NCI-H2171 treated with DMSO at 0.1 percent for 48 hours (cell line): ENCODE results near the gene EMC10.
"Not testable (repeated sequence)": the region's sequence is repeated elsewhere in the genome, so short reads cannot be mapped to it uniquely, and the experiment has no call there.

Experiments
- DNase-seq: peaks from one replicate; lab custom pipeline; 2025; lab: John Stamatoyannopoulos, UW

EMC10 gene

GRCh38 chr19:50451223-50451534, 25.1 kb upstream of the EMC10 start:
- no peak for DNase-seq

DNA sequence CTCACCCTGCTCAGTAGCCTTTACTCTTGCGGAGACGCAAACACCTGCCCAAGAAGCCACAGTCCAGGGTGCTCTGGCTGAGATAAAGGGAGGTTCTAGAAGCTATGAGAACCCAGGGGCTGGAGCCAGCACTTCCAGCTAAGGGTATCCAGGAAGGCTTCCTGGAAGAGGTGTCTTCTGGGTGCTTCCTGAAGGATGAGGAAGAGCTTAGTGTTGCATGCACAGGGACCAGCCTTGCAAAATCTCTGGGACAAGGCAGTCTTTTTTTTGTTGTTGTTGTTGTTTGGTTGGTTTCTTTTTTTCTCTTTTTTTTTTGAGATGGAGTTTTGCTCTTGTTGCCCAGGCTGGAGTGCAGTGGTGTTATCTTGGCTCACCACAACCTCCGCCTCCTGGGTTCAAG, 23.1 kb upstream of the EMC10 start:
- DNase-seq: no peak

DNA sequence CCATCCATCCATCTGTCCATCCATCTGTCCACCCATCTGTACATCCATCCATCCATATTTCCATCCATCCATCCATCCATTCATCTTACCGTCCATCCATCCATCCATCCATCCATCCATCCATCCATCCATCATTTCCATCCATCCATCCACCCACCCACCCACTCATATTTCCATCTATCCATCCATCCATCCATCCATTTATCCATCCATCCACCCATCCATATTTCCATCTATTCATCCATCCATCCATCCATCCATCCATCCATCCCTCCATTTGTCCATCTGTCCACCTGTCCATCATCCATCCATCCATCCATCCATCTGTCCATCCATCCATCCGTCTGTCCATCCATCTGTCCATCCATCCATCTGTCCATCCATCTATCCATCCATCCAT, 20.3 kb upstream of the EMC10 start:
- DNase-seq: no peak

GRCh38 chr19:50457300-50457699, 19.0 kb upstream of the EMC10 start:
- DNase-seq: no peak

DNA sequence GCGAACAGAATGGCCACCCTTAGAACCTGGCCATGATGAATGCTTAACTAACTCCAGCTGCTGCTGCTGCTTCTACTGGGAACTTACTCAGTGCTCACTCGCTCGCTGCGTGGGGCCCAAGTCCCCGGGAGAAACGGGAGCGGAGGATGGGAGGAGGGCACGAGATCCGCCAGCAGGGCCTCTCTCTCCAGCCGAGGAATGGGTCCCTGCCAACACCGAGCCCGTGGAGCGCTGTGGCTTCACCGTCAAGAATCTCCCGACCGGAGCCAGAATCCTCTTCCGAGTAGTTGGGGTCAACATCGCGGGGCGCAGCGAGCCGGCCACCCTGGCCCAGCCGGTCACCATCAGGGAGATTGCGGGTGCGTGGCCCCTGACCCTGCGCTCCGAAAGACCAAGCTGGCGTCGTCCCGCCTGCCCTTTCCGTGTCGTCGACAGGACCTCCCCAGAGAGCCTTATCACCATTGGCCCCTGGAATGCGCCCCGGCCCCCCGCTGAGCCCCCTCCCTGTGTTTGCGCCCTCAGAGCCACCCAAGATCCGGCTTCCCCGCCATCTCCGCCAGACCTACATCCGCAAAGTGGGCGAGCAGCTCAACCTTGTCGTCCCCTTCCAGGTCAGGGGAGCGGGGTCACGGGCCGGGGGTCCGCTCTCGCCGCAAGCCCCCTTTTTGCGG, 17.8 kb upstream of the EMC10 start:
- no peak for DNase-seq

DNA sequence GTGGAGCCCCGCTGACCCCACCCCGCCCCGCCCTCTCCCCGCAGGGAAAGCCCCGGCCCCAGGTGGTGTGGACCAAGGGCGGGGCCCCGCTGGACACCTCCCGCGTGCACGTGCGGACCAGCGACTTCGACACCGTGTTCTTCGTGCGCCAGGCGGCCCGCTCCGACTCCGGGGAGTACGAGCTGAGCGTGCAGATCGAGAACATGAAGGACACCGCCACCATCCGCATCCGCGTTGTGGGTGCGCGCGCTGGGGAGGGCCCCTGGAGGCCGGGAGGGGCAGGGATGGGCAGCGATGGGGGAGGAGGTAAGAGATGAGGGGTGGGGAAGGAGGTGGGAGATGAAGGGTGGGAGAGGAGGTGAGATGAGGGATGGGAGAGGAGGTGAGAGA, 17.2 kb upstream of the EMC10 start:
- no peak for DNase-seq

DNA sequence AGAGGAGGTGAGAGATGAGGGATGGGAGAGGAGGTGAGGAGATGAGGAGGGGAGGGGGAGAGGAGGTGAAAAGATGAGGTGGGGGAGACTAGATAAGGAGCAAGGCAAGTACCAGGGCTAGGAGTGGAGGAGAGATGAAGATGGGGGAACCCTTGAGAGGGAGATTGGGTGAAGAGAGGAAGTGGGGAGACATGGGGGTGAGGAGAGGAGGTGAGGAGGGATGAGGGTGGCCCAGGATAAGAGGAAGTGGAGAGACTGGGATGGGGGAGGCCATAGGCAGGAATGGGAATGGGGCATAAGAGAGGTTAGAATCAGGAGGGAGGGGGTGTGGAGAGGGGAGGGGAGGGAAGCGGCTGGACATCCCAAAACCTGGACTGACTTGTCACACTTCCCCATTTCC, 16.7 kb upstream of the EMC10 start:
- no peak for DNase-seq

DNA sequence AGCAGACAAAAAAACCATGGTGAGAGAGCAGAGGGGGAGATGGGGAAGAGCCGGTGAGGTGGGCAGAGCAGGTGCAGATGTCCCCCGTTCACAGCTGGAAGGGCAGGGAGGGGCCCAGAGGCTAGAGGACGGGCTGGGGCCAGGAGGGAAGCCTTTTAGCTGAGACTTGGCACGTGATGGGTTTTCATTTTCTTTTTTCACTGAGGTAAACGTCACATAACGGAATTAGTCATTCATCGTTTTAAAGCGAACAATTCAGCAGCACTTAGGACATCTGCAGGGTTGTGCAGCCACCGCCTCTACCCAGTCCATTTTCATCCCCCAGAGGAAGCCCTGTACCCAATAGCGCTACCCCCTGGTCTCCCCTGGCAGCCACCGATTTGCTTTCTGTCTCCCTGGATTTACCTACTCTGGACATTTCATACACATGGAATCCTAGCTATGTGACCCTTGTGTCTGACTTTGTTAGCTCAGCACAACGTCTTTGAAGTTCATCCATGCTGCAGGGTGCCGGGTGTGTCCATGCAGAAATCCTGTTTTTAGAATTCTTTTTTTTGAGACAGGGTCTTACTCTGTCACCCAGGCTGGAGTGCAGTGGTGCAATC, 16.0 kb upstream of the EMC10 start:
- no peak for DNase-seq

GRCh38 chr19:50461066-50461875, 15.0 kb upstream of the EMC10 start:
- DNase-seq: peak; percentile 64

DNA sequence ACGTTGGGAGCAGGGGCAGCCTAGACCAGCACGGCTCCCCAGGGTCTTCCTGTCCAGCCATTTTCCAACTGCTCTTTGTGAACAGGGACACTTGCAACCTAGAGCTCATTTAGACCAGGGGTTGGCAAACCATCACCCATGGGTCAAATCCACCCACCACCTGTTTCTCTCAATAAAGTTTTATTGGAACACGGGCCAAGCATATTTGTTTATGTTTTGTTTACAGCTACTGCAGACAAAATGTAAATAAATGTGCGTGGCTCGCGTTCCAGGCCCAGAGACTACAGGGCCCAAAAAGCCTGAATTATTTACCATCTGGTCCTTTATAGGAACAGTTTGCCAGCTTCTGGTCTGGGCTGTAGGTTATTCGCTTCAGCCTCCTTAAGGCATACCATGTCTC, 13.3 kb upstream of the EMC10 start:
- no peak for DNase-seq

GRCh38 chr19:50464348-50464747, 12.0 kb upstream of the EMC10 start:
- no peak for DNase-seq

- DNase-seq: no peak
Observed at GRCh38 chr19:50465000-50465399, 11.3 kb upstream of the EMC10 start.

DNA sequence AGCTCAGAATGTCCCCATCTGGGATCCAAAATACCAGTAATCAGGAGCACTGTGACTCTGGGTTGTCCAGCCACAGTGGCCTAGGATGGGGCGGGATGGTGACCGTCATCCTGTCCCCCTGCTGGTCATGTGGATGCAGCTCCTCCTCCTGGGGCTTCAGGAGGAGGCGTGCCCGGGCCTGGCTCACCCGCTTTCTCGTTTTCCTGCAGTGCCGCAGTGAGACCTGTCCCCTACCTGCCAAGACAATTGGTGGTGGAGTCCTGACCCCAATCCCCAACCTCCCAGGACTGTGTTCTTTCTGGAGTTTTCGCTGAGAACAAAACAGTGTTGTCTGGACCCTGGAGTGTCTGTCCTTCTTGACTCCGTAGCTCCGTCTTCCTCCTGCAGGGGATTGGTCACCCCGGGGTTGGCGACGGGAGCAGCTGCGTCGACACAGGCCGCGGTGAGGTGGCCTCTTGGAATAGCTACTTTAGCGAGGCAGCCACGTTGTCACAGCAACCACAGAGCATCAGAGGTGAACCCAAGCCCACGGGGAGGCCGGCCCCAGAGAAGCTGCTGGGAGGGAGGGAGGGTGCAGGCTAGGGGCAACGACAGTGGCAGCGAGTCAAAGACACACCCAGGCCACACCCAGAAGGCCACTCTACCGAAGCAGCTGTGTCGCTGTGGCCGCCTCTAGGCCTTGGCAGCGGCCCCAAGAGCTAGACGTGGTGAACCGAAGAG, 10.2 kb upstream of the EMC10 start:
- DNase-seq: no peak

GRCh38 chr19:50466706-50467039, 9.6 kb upstream of the EMC10 start:
- DNase-seq: no peak

DNA sequence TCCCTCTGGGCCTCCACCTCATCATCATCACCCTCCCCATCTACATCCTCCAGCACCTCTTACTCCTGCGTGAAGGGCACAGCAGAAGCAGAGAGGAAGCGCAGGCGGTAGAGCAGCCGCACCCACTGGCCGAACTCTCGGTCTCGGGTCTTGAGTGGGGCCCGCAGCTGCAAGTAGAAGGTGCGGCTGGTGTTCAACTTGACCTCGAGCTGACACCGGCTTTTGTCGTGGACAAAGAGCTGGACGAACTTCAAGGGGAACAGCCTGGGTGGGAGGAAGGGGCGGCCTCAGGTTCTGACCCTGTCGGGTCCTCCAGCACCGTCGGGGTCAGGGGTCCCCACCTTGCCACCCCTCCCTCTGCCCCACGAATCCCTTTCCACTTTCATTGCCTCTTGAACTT, 8.7 kb upstream of the EMC10 start:
- no peak for DNase-seq

GRCh38 chr19:50468818-50469217, 7.5 kb upstream of the EMC10 start:
- DNase-seq: no peak

DNA sequence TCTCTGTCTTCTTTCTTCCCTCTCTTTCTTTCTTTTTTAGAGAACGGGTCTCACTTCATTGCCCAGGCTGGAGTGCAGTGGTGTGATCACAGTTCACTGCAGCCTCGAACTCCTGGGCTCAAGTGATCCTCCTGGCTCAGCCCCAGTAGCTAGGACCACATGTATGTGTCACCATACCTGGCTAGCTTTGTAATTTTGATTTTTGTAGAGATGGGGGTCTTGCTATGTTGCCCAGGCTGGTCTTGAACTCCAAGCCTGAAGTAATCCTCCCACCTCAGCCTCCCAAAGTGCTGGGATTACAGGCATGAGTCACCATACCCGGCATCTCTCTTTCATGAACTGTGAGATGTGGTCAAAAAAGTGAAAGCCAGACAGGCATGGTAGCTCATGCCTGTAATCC, 3.0 kb upstream of the EMC10 start:
- DNase-seq: not testable (repeated sequence)

DNA sequence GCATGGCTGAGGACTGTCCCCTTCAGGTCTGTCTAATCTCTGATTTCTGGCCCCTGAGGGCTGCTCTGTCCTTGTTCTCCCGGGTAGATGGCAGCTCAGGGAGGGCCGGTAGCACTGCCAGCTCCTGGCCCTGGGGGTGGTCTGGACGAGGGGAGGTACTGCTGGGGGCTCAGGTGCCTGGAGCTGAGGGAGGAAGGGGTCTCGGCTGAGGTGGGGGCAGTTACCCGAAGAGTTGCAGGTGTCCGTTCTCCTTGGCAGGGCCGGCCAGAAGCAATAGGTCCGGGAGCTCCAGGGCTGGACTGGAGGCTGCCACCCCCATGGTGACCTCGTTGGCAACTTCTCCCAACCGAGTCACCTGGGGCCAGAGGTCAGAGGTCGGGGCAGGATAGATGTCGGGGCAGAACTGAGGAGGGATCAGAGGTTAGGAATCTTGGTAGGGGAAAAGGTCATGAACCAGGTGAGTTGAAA, 1.2 kb upstream of the EMC10 start:
- no peak for DNase-seq

DNA sequence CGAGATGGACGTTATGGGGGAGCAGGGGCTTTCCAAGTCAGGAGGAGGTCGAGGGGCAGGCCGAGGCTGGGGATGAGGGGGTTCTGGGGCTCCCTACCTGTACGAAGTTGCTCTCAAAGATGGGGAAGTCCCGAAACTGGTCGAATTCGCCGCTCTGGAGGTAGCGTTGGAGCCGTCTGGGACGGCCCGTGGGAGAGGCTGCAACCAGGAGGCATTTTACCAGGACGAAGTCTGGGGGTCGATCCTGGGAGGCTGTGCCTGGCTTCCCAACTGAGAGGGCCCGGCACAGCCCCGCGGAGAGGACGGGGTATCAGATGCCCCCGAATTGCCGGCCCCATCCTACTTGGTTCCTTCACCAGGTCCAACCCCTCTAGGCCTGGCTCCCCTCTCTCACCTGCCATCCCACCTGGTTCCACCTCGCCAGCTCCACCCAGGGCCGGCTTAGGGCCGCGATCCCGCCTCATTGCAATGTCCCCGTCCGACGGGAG, 527 bp upstream of the EMC10 start:
- no peak for DNase-seq

DNA sequence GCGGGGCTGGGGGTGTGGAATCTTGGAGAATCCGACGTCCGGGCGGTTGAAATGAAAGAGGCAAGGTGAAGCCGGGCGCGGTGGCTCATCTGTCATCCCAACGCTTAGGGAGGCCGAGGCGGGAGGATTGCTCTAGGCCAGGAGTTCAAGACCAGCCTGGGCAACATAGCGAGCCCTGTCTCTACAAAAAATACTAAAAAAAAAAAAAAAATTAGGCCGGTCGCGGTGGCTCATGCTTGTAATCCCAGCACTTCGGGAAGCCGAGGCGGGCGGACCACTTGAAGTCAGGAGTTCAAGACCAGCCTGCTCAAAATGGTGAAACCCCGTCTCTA, 566 bp downstream of the EMC10 start:
- DNase-seq: no peak

DNA sequence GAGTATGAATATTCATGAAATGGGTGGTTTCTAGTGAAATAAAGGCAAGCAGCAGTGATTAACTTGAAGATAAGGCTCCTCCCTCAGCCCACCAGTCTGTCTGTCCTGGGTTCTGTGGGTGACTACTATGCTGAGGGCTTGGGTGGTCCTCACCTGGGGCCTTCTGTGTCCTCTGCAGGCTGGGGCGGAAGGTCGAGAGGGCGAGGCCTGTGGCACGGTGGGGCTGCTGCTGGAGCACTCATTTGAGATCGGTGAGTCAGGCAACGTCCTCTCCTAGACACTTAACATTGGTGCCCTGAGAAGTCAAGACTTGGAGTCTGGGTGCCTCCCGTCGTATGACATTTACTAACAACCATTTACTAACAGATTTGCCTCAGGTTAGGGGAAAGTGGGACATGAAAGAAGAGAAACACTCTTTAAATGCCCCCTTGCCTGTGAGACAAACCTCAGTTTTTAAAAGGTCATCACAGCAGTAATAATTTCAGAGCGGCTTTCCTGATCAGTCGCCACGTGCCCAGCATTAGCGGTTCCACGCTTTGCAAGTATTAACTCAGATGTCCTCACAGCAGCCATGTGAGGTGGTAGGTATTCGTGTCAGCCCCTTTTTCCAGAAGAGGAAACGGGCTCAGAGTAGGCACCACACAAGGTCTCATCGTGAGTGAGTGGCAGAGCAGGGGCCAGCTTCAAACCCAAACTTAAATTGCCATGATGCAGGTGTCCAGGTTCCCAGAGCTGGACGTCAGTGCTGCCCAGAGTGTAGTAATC, 1.6 kb downstream of the EMC10 start:
- no peak for DNase-seq
